Activated T-helper 1 cell treated with Interleukin-2 at 50 U/mL for 16 hours (primary cell): Measurements from ENCODE around the gene SMARCA2.

Experiments used
- DNase-seq: peaks from one replicate; pipeline ENCODE4 v3.0.0-alpha.2; 2020; ENCODE audit warnings: low read depth

The SMARCA2 gene

GRCh38 chr9:2014696-2015580, at the start of gene SMARCA2:
Gene SMARCA2, plus strand, starts transcription at chr9:2015347. Its CDS starts 13,676 bp downstream, at chr9:2029023.
- DNase-seq = peak; percentile 97

DNA sequence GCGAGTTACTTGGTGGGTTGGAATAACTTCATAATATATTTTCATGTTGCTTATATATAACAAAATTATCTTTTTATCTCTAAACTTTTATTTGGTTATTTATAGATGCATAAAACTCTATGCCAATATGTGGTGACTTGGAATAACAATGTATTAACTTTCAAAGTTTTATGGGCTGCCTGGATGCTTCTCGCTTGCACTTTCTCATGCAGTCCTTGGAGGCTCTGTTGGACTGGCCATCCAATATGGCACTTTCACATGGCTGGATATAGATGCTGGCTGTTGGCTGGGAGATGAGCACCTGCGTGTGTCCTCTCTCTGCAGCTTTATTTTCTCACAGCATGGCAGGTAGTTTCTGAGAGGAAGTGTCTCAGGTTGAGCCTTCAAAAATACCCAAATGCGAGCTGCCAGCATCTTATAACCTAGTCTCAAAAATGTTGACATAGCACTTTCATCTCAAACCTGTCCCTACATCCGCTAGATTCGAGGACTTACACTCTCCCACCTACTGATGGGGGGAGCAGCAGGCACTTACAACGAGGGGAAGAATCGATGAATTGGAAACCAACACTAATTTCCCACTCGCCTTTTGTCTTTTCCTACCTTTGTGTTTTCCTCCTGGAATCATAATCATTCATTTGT, 48.3 kb upstream of the SMARCA2 start:
- DNase-seq = no peak

DNA sequence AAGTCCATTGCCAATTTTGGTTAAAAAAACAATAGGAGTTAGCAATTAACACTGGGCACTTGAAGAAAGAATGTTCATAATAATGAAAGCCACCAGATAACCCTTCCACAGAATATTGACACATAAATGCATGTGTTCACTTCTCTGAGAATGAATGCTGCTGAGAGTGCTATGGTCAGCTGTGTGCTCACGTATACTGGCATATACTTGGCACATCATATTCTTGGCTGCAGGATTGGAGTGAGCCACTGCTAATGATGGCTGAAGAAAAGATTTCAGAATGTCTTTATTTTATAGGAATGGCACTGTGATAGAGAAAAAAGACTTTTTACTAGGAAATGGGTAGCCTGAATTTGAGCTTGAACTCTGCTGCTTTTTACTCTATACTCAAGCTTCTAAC, 46.0 kb upstream of the SMARCA2 start:
- DNase-seq = no peak

DNA sequence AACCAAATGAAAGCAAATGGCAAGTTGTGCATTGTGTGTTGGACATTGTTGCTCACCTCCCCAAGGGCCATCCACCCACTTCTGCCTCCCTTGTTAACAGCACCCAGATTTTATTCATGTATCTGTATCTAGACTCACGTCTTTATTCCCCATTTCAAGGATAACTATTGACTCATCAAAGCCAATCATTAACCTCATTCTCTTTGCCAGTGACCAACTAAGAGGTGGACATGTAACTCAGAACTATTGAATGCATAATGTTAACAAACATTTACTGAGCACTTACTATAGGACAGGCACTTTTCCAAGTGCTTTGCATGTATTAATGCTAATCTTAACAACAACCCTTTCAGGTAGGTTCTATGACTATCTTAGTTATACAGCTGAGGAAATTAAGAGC, 45.2 kb upstream of the SMARCA2 start:
- no peak for DNase-seq

DNA sequence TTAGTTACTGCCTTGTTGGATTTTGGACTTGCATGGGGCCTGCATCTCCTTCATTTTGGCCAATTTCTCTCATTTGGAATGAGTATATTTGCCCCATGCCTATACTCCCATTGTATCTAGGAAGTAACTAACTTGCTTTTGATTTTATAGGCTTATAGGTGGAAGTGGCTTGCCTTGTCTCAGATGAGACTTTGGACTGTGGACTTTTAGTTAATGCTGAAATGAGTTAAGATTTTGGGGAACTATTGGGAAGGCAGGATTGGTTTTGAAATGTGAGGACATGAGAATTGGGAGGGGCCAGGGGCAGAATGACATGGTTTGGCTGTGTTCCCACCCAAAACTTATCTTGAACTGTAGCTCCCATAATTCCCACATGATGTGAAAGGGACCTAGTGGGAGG, 42.5 kb upstream of the SMARCA2 start:
- no peak for DNase-seq

GRCh38 chr9:1977026-1977425, 38.1 kb upstream of the SMARCA2 start:
- DNase-seq = no peak

DNA sequence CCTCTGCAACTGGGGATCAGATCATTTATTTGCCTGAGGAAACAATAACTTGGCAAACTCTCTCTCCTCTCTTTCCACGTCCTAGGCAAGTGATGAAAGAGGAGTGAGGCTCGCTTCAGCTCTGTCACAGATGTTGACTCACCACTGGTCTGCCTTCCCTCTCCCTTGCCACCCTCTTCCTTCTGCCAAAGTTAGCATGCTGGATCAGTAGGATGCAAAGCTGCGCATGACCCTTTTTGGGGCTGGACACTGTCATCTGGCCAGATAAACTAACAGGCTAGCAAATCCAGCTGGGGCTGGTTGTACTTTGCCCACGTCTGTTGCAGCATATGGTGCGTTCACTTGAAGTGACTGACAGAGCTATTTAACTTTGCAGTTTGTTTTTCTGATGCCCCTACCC, 36.2 kb upstream of the SMARCA2 start:
- no peak for DNase-seq

- DNase-seq = no peak
These were observed 35.3 kb upstream of the SMARCA2 start for GRCh38 chr9:1979741-1980367.

DNA sequence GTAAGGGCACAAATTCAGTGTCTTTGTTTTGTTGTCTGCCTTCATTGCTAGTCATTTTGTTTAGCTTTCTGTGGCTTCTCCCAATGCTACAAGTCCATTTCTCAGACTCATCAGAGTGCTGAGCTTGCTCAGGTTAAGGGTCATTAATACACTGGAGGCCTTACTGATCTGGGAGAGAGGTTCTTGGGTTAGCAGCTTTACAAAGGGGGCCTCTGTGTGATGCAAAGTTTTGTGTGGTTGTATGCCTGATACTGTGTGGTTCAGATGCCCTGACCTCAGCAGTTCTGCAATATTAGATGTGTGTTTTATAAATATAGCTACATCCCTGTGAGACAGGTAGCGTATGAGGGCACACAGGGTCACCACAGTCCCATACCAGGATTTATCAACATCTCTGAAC, 34.8 kb upstream of the SMARCA2 start:
- no peak for DNase-seq

- no peak for DNase-seq
These were observed 33.1 kb upstream of the SMARCA2 start for GRCh38 chr9:1982074-1982473.

GRCh38 chr9:1986341-1986740, 28.8 kb upstream of the SMARCA2 start:
- DNase-seq = no peak

DNA sequence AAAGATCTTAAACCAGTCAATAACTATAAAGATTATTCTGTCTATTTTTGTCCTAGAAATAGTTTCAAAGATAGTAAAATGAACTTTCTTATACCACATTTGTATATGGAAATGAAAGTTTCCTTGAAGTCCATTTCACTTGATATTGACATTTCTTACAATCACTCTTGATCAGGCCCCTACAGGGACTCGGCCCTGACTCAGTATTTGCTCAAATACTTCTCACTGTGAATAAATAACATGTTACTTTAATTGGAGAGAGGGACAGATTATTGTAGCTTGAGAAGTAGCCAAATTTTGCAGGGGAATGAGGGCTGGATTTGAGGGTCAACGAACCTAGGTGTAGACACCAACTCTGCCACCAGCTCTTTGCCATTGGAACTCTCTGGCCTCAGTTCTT, 25.6 kb upstream of the SMARCA2 start:
- no peak for DNase-seq

DNA sequence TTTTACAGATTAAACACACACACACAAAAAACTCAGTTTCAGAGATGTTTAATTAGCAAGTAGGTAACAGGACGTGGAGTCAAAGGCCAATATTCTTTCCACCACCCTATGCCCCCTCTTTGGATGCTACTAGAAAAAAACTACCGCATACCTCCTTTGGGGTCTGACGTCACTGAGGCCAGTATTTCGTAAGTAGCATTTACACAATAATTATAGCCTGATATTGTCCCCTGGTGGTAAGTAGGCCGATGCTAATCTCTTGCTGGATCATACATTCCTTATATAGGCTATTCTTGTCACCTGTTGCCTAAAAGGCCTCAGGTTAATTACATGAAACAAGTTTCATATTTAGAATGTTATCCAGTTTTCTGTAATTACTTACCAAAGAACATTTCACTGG, 21.0 kb upstream of the SMARCA2 start:
- DNase-seq = no peak

- no peak for DNase-seq
These were observed 20.1 kb upstream of the SMARCA2 start for GRCh38 chr9:1995084-1995483.

- no peak for DNase-seq
These were observed 19.0 kb upstream of the SMARCA2 start for GRCh38 chr9:1996156-1996555.

GRCh38 chr9:1997646-1998045, 17.5 kb upstream of the SMARCA2 start:
- DNase-seq = no peak

DNA sequence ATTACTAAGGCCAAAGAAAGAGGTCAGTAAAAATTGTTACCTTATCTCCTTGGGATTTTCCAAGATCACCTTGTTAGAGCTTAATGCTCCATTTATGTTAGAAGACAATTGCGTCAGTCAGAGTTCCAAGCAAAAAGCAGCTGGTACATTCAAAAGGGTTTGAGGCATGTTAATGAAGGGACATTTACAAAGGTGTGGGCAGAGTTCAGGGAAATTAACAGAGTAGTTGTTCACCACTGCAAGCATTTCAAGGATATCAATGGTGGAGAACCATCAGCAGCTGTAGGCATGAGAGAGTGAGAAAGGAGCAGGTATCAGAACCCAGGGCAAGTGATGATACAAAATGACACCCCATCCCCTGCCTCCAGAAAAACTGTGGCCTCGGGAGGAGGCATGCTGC, 17.0 kb upstream of the SMARCA2 start:
- DNase-seq = no peak

GRCh38 chr9:2000314-2000713, 14.8 kb upstream of the SMARCA2 start:
- DNase-seq = no peak

DNA sequence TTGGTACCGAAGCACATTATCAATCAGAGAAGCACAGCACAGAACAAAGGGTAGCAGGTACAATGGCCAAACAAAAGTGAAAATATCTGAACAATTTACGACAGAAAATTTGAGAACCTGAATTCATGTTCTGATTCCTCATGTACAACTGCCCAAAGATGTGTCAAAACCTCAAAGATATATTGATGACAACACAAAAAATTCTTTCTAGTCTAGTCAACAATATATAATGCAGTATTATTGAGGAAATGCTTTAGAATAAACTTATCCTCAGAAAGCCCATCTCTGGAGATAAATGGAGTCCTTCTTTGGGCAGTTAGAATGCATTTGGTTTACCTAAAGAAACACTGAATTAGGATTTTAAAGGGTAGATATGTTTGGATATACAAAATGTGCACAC, 6.8 kb upstream of the SMARCA2 start:
- DNase-seq = no peak

- no peak for DNase-seq
These were observed 2.8 kb upstream of the SMARCA2 start for GRCh38 chr9:2012347-2012746.

DNA sequence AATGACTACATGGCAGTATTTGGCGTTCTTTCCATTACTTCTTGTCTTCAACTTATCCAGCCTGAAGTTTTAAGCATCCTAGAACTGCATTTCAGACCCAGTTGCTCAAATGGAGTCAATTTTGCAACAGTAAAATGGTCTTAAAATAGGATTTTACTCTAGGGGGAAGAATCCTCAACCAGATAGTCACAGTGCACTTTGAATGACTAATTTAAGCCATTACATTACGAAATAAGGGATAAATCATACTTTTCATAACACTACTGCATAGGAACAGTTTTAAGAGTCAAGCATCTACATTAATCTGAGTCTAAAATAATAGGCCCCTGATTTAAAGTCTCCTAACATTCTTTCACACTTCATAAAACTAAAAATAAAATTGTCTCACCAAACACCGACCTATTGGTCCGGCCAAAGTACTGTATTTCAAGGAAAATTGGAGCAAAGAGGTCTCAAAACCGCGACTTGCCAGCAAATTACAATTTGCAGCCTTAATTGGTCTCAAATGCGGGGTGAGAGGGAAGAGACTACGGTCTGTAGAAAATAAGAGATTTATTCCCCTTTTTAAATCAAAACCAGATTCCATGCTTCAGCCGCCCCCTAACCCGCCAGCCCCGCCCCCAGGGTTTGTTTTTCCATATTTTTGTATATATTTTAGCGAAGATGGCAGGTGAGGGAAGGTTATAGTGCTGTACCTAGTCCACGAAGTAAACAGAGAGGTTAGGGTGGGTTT, 1.2 kb upstream of the SMARCA2 start:
- DNase-seq = no peak

DNA sequence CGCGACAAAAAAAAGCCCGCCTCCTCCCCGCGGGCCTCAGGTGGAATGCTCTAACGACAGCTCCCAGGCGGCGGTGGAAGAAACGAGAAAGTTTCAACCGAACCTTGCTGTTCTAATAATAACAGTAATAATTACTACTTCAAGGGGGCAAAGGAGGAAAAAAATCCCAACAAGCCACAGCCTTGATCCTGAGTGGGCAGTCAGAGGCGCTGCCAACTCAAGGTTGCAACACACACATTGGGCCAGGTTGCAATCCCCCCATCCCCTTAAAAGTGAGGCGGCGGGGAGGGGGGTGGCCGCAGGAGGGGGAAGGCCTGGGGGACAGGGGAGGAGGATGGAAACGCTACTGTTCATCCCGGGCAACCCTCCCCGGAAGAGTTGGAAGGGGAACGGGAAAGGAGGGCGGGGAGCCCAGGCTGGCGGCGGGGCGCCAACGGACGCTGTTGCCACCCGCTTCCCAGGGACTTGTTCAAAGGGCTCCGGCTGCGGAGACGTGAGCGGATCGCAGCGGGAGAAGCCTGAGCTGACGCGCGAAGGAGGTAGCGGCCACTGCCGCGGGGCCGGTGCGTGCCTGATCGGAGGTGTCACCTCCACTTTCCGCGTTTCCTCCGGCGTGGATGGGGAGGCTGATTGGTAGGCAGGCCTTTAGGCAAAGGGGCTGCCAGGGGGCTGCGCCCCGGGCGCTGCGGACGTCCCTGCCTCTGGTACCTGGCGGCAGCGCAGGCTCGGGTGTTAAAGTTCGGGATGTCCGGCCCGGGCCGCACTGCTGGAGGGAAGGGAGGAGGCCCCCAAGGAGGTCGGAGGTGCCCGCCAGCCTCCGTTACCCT, 647 bp downstream of the SMARCA2 start:
- peak; percentile 31 for DNase-seq
